Liver (tissue), 3 donors: ENCODE data around the gene CENPT.

Experiments used
- ATF3 ChIP-seq: IDR thresholded peaks from 2 replicates; pipeline ENCODE4 v1.6.1; 2016; ENCODE audit warnings: antibody characterized with exemption
- CTCF ChIP-seq: fragments of 150-350 bp; IDR thresholded peaks from 2 replicates; pipeline ENCODE4 v1.5.1; 2017; ENCODE audit warnings: improper control_type of control experiment, low read depth, low read length; ENCODE audit not compliant: missing input control
- donor health status: healthy.
- donor health status: healthy.

- TF ChIP-seq CTCF (no peak), ATF3 (no peak)
These were observed 23.8 kb upstream of the CENPT start for GRCh38 chr16:67871256-67871655.
